GM23338 (cell line): ENCODE results near the gene ATPAF1. TPM values are rescaled to one million over a fixed set of nuclear protein-coding genes. Genes with fewer than 3 reads are reported as not detected.

Experiments used
- ATAC-seq: fragments of 200-7000 bp; cut with Tn5 transposase; 3 replicates; pipeline ENCODE4 v1.9.1; 2020
- DNase-seq: peaks from one replicate; pipeline ENCODE4 v3.0.0-alpha.2; 2015; ENCODE audit warnings: low spot score
- H2AFZ ChIP-seq: fragments of 200-600 bp; sonication (generic); 2 replicates; pipeline ENCODE4 v1.8.0; 2016; ENCODE audit warnings: antibody characterized with exemption, mild to moderate bottlenecking, moderate library complexity
- H3F3A ChIP-seq: fragments of 200-600 bp; sonication (generic); replicated peaks from 2 replicates; pipeline ENCODE4 v1.8.0; 2017; ENCODE audit warnings: antibody characterized with exemption, mixed run types, low read depth
- H3K27ac ChIP-seq: fragments of 200-600 bp; sonication (generic); 2 replicates; pipeline ENCODE4 v1.6.1; 2016; ENCODE audit warnings: low read depth
- H3K27me3 ChIP-seq: fragments of 200-600 bp; sonication (generic); 2 replicates; pipeline ENCODE4 v1.8.0; 2016; ENCODE audit warnings: mild to moderate bottlenecking, mixed run types, moderate library complexity; ENCODE audit not compliant: insufficient read depth
- H3K36me3 ChIP-seq: fragments of 200-600 bp; sonication (generic); 2 replicates; pipeline ENCODE4 v1.8.0; 2016; ENCODE audit warnings: mild to moderate bottlenecking; ENCODE audit not compliant: insufficient read depth
- H3K4me1 ChIP-seq: fragments of 200-600 bp; sonication (generic); 2 replicates; pipeline ENCODE4 v1.8.0; 2016; ENCODE audit warnings: mild to moderate bottlenecking, moderate library complexity; ENCODE audit not compliant: insufficient read depth
- H3K4me2 ChIP-seq: fragments of 200-600 bp; sonication (generic); 2 replicates; pipeline ENCODE4 v1.7.1; 2017; ENCODE audit warnings: mixed run types
- H3K4me3 ChIP-seq: fragments of 200-600 bp; sonication (generic); 2 replicates; pipeline ENCODE4 v1.6.1; 2016; ENCODE audit warnings: mixed run types
- H3K79me2 ChIP-seq: fragments of 200-600 bp; sonication (generic); replicated peaks from 2 replicates; pipeline ENCODE4 v1.8.0; 2017; ENCODE audit warnings: mild to moderate bottlenecking; ENCODE audit not compliant: insufficient read depth
- H3K9me2 ChIP-seq: fragments of 200-600 bp; sonication (generic); 2 replicates; pipeline ENCODE4 v1.8.0; 2017; ENCODE audit not compliant: insufficient read depth
- H4K20me1 ChIP-seq: fragments of 200-600 bp; sonication (generic); replicated peaks from 2 replicates; pipeline ENCODE4 v1.8.0; 2017; ENCODE audit warnings: mild to moderate bottlenecking; ENCODE audit not compliant: insufficient read depth
- H3K27ac Mint-ChIP-seq: 2 replicates; pipeline ENCODE4 v1.8.0; 2020; ENCODE audit warnings: inconsistent platforms, mild to moderate bottlenecking, moderate library complexity, mixed read lengths
- H3K27me3 Mint-ChIP-seq: 3 replicates; pipeline ENCODE4 v1.8.0; 2022; ENCODE audit warnings: low read depth, mild to moderate bottlenecking, moderate library complexity, mixed read lengths, inconsistent platforms; ENCODE audit not compliant: insufficient read depth, poor library complexity
- H3K36me3 Mint-ChIP-seq: 3 replicates; pipeline ENCODE4 v1.8.0; 2021; ENCODE audit warnings: low read depth, mild to moderate bottlenecking, inconsistent platforms, moderate library complexity, mixed read lengths
- H3K4me1 Mint-ChIP-seq: 3 replicates; pipeline ENCODE4 v1.8.0; 2020; ENCODE audit warnings: mild to moderate bottlenecking, inconsistent platforms, mixed read lengths
- H3K4me3 Mint-ChIP-seq: 3 replicates; pipeline ENCODE4 v1.8.0; 2021; ENCODE audit warnings: moderate library complexity, mild to moderate bottlenecking, inconsistent platforms, mixed read lengths
- H3K9me3 Mint-ChIP-seq: 3 replicates; pipeline ENCODE4 v1.8.0; 2020; ENCODE audit warnings: moderate library complexity, mild to moderate bottlenecking, inconsistent platforms, mixed read lengths
- CREB1 ChIP-seq: fragments of 250-450 bp; sonication (Bioruptor Pico); IDR thresholded peaks from 2 replicates; pipeline ENCODE4 v1.5.0; 2020; ENCODE audit warnings: low read depth, mild to moderate bottlenecking, moderate library complexity
- ETS1 ChIP-seq: IDR thresholded peaks from 2 replicates; pipeline ENCODE4 v1.6.1; 2016; ENCODE audit warnings: antibody characterized with exemption
- EZH2 ChIP-seq: fragments of 200-600 bp; sonication (generic); IDR thresholded peaks from one replicate; pipeline ENCODE4 v1.8.0; 2017; ENCODE audit warnings: antibody characterized with exemption, mild to moderate bottlenecking, low read depth; ENCODE audit not compliant: unreplicated experiment
- EZH2phosphoT487 ChIP-seq: fragments of 200-600 bp; sonication (generic); IDR thresholded peaks from one replicate; pipeline ENCODE4 v1.8.1; 2018; ENCODE audit warnings: antibody characterized with exemption; ENCODE audit not compliant: unreplicated experiment
- JUNB ChIP-seq: IDR thresholded peaks from one replicate; pipeline ENCODE4 v1.6.1; 2016; ENCODE audit warnings: antibody characterized with exemption; ENCODE audit not compliant: unreplicated experiment
- NANOG ChIP-seq: IDR thresholded peaks from 2 replicates; pipeline ENCODE4 v1.6.1; 2016; ENCODE audit warnings: antibody characterized with exemption, borderline replicate concordance
- REST ChIP-seq: IDR thresholded peaks from one replicate; pipeline ENCODE4 v1.6.1; 2018; ENCODE audit warnings: antibody characterized with exemption; ENCODE audit not compliant: unreplicated experiment
- STAT1 ChIP-seq: IDR thresholded peaks from one replicate; pipeline ENCODE4 v1.6.1; 2016; ENCODE audit warnings: antibody characterized with exemption; ENCODE audit not compliant: unreplicated experiment
- ZNF114 ChIP-seq: fragments of 250-450 bp; sonication (Bioruptor Pico); IDR thresholded peaks from 2 replicates; pipeline ENCODE4 v1.5.0; 2020; ENCODE audit warnings: mild to moderate bottlenecking, moderate library complexity
- ZNF331 ChIP-seq: fragments of 250-450 bp; sonication (Bioruptor Pico); IDR thresholded peaks from 2 replicates; pipeline ENCODE4 v1.5.0; 2020; ENCODE audit warnings: low read depth, mild to moderate bottlenecking, moderate library complexity
- ZNF462 ChIP-seq: fragments of 250-450 bp; sonication (Bioruptor Pico); IDR thresholded peaks from 2 replicates; pipeline ENCODE4 v1.5.0; 2020; ENCODE audit warnings: mild to moderate bottlenecking, moderate library complexity
- polyA plus RNA-seq: library from polyadenylated mRNA; unstranded; fragments of >200 nt; fragmentation: Nextera tagmentation; extraction: Ambion mirVana; gene quantifications from 2 replicates; pipeline ENCODE4 v1.2.1, GENCODE V29; 2016
- total RNA-seq: library from RNA; depleted of rRNA; stranded (reverse); fragments of >200 nt; shearing (Covaris generic); gene quantifications from 2 replicates; pipeline ENCODE4 v1.2.3, GENCODE V29; 2014

ATPAF1 gene
- total and polyA plus RNA-seq, 2 experiments from 2014 or later = 41.2 to 67.6 TPM

GRCh38 chr1:46617833-46618232 is 50.3 kb downstream of the ATPAF1 start:
- Histone ChIP-seq H3K4me1 (peaks cover 29% of the 10 kb centered on the region), H3K27ac (no peak overlapping the region), H3F3A (no peaks in the 10 kb centered on the region), H3K36me3 (no peaks in the 10 kb centered on the region), H3K27me3 (peaks cover 20% of the 10 kb centered on the region), H3K79me2 (no peaks in the 10 kb centered on the region), H3K9me2 (no peaks in the 10 kb centered on the region), H4K20me1 (no peaks in the 10 kb centered on the region), H3K4me3 (no peak overlapping the region), H3K4me2 (no peak overlapping the region), H2AFZ (no peak overlapping the region)
- H3K27ac Mint-ChIP-seq = no peak overlapping the region
- peaks cover 41% of the 10 kb centered on the region for H3K4me1 Mint-ChIP-seq
- no peak for ATAC-seq
- no peaks in the 10 kb centered on the region for H3K9me3 Mint-ChIP-seq
- DNase-seq = no peak
- no peak for TF ChIP-seq EZH2
- H3K27me3 Mint-ChIP-seq = peaks cover 20% of the 10 kb centered on the region
- no peaks in the 10 kb centered on the region; the same call in 2 of the 3 replicates for H3K36me3 Mint-ChIP-seq
- no peak overlapping the region for H3K4me3 Mint-ChIP-seq

GRCh38 chr1:46617108-46617800 is 50.9 kb downstream of the ATPAF1 start:
- Histone ChIP-seq H3K79me2 (no peaks in the 10 kb centered on the region), H3K4me3 (peak overlapping the region; percentile 85), H3K27ac (no peak overlapping the region), H3F3A (no peaks in the 10 kb centered on the region), H3K27me3 (peaks cover 20% of the 10 kb centered on the region), H3K9me2 (no peaks in the 10 kb centered on the region), H4K20me1 (no peaks in the 10 kb centered on the region), H2AFZ (peak overlapping the region; percentile 94), H3K4me1 (peaks cover 34% of the 10 kb centered on the region), H3K36me3 (no peaks in the 10 kb centered on the region), H3K4me2 (peak overlapping the region; percentile 94)
- Mint-ChIP-seq H3K36me3 (no peaks in the 10 kb centered on the region; the same call in 2 of the 3 replicates), H3K4me1 (peaks cover 46% of the 10 kb centered on the region), H3K27me3 (peaks cover 22% of the 10 kb centered on the region), H3K27ac (no peak overlapping the region), H3K4me3 (peak overlapping the region; percentile 85), H3K9me3 (no peaks in the 10 kb centered on the region)
- peak; percentile 3 for ATAC-seq
- no peak for DNase-seq
- TF ChIP-seq REST (no peak), EZH2phosphoT487 (no peak), ETS1 (no peak), JUNB (no peak), EZH2 (no peak), ZNF462 (CRISPR knock-in tag) (no peak), ZNF331 (CRISPR knock-in tag) (no peak), NANOG (no peak), CREB1 (no peak), ZNF114 (CRISPR knock-in tag) (no peak), STAT1 (no peak)
